NCI-H187 (cell line): ENCODE measurements around the gene RAB24.
"Not testable (repeated sequence)": the region's sequence is repeated elsewhere in the genome, so short reads cannot be mapped to it uniquely, and the experiment has no call there.

Experiments used
- DNase-seq, 2 experiments: peaks; one replicate each; lab custom pipeline; 2025; lab: John Stamatoyannopoulos, UW

The RAB24 gene

DNA sequence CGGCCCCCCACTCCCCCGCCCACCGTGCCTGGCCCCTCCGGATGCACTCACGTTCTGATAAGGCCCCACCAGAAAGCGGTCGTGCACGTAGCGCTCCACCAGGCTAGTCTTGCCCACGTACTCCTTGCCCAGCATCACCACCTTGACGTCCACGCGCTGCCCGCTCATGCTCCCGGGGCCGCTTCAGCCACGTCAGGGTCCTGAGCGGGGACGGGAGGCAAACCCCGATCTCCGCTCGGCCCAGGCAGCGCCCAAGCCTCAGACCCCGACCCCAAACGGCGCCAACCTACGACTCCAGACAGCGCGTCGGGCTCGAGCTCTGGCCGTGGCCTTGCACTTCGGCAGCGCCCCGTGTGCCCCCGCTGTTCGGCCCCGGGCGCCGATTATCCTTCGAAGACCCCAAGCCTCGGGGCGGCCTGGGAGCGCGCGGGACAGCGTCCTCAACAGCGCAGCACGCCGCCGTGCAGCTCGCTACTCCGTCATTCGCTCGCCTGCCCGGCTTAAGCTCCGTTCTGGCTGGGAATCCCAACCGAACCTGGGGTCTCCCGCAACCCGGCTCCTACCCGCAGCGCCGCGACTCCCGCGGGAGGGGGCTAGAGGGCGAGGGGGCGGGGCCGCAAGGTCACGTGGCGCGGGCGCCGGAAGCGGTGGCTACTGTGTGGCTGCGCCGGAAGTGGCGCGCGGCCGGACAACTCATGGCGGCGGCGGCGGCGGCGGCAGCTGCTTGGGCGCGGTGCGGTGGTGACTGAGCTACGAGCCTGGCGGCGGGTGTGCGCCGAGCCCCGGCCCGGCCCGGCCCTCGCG, at the start of gene RAB24, which contains the start of gene PRELID1:
Gene RAB24, minus strand, starts transcription at position 599 of the 804 bp plus-strand sequence. Its CDS starts 431 bp downstream, at position 168.
Gene PRELID1, plus strand, starts transcription at position 679 of the 804 bp plus-strand sequence. CDS start 187 bp downstream, outside the sequence.
- peak; percentile 32 to 67 for DNase-seq

DNA sequence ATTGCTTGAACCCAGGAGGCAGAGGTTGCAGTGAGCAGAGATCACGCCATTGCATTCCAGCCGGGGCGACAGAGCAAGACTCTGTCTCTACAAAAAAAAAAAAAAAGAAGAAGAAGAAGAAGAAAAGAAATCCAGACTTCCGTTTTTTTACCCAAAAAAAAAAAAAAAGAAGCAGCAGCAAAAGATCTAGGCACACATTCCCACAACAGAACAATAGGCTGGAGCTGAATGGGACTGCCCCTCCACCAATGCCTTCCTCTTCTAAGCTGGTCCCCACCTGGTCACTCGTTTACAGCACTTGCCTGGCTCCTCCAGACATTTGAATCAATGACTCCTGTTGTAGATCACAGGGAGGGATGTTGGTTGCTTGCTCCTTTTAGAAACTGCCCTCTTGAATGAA, 49.6 kb upstream of the RAB24 start:
- DNase-seq = no peak

DNA sequence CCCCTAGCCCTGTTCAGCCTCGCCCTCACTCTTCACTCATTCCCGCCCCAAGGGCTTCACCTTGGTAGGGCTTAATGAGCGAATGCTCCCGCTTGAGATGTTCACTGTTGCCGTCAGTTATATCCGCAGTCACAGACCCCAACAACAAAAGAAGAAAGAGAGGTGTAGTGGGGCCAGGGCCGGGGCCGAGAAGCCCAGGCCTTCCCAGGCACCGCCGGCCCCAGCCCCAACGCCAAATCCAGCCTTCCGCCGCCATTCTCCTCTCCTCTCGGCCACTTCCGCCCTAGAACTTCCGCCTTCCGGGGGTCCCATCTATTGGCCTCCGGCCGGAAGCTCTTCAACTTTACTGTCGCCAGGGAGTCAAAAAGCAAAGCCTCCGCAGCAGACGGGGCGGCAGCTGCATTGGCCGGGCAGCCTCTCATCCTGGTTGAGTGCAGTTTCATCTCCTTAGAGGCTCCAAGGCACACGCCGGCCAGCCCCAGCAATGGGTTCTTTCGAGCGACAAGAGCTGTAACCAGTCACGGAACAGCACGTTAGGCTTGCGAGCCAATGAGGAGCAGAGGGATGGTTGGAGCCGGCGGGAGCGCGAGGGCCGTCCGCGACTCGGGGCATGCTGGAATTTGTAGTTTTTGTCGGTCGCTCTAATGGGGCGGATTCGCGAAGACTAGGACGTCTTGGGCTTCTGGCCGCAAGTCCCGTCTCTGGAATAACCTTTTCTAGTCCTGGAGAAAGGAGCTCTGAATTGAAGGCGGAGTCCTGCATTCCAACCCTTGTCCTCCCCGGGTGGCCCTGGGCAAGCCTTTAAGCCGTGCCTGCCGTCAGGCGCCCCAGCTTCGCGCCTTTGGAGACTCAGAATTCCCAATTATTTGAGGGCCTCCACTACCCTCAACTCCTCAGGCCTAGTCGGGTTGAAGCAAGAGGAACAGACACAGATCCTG, 48.1 kb upstream of the RAB24 start, which contains the start of gene LMAN2:
Gene LMAN2, minus strand, starts transcription at position 277 of the 938 bp plus-strand sequence. Its CDS starts 21 bp downstream, at position 256.
- DNase-seq = peak; percentile 72 to 88

DNA sequence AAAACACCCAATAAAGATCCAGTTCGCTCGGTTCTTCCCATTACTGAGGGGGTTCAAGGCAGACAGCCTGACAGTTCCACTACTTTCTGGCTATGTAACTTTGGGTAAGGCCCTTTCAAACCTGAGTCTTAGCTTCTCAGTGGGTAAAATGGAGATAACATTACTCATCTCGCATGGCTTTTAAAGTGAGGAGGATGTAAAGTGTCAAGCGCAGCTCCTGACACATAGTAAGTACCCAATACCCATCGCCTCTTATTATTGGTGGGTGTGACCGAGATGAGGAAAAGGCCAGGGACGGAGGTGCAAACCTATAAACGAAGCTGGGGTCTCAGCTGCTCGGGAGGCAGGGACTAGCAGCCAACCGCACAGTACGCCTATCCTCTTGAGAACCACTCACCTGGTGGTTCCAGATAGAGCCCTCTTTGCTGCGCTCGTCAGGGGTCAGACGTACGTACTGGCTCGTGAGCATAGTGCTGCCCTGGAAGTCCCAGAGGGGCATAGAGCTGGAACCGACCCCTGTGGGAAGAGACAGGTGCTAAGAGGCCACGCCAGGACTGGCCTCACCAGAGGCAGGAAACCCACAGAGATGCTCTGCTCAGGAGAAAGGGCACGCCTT, 47.4 kb upstream of the RAB24 start:
- no peak for DNase-seq

DNA sequence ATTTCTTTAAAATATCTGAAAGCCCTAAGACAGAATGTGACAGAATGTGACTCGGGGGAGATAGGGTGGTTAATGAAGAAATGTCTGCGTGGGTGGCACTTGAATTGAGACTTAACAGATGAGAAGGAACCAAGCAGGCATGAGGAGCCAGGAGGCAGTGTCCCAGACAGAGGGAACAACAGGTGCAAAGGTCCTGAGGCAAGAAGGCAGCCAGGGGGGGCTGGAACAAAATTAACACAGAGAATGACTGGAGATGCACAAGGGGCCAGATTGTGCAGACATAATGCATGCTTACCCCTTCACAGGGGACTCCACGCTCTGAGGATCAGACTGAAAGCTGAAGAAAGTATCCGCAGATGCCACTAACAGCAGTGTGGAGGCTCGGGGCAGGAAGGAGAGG, 46.2 kb upstream of the RAB24 start:
- DNase-seq = no peak

DNA sequence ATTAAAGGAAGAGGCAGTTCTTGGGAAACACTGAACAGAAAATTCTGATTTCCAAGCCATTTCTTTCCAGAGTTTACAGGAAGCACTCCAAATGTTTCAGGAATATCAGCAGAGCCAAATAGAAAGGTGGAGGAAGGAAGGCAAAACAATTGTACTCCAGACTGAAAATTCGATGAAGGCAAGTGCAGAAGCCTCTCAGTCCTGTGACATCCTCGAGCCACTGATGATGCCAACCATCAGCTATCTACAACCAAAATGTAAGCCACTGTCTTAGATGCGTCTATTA, 45.8 kb upstream of the RAB24 start:
- DNase-seq = no peak

DNA sequence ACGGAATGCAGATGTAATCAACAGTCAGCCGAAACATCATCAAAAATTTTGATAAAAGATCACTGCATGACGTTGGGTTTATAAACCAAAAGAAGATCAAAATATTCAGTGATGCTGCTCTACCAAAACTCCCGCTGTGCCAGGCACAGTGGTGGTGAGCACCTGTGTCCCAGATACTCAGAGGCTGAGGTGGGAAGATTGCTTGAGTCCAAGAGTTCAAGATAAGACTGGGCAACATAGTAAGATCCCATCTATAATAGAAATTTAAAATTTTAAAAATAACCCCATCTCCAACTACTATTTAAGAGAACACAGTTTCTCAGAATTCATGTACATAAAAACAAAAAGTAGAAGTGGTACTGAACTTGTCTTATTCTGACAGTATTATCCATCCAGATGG, 44.2 kb upstream of the RAB24 start:
- DNase-seq = no peak

DNA sequence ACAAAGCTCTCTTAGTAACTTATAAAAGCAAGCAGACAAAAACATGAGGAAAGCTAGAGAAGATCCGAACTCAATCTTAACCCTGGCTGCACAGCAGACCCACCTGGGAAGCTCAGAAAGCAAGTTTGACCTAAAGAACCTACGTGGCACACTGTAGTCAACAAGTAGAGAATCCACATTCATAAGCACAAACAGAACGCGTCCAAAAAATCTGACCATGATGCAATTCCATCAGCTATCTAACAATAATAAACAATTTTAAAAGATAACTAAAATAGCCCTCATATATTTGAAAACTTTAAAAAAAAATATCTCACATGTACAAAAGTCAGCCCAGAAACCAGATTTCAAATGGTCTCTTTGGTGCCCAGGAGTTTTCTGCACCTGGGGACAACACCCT, 43.3 kb upstream of the RAB24 start:
- no peak for DNase-seq

DNA sequence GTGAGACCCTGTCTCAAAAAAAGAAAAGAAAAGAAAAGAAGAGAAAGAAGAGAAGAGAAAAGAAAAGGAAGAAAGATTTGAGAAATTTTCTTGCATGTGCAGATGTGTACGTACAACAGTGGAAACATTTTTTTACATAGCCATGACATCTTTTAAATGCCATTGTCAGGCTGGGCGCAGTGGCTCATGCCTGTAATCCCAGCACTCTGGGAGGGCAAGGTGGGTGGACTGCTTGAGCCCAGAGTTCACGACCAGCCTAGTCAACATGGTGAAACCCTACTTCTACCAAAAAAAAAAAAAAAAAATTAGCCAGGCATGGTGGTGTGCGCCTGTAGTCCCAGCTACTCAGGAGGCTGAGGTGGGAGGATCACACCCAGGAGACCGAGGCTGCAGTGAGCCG, 41.4 kb upstream of the RAB24 start:
- no peak for DNase-seq

DNA sequence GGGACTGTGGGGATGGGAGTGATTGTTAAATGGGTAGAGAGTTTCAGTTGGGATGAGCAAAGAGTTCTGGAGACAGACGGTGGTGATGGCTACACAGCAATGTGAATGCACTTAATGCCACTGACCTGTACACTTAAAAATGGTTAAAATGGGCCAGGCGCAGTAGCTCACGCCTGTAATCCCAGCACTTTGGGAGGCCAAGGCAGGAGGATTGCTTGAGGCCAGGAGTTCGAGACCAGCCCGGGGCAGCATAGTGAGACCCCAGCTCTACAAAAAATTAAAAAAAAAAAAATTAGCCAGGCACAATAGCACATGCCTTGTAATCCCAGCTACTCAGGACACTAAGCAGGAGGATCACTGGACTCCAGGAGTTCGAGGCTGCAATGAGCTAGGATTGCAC, 40.3 kb upstream of the RAB24 start:
- no peak for DNase-seq

DNA sequence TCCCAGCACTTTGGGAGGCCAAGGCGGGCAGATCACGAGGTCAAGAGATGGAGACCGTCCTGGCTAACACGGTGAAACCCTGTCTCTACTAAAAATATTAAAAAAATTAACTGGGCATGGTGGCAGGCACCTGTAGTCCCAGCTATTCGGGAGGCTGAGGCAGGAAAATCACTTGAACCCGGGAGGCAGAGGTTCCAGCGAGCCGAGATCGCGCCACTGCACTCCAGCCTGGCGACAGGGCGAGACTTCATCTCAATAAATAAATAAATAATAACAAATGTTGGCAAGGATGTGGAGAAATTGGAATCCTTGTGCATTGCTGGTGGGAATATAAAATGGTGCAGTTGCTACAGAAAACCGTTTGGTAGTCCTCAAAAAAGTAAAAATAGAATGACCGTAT, 39.5 kb upstream of the RAB24 start:
- not testable (repeated sequence) for DNase-seq

DNA sequence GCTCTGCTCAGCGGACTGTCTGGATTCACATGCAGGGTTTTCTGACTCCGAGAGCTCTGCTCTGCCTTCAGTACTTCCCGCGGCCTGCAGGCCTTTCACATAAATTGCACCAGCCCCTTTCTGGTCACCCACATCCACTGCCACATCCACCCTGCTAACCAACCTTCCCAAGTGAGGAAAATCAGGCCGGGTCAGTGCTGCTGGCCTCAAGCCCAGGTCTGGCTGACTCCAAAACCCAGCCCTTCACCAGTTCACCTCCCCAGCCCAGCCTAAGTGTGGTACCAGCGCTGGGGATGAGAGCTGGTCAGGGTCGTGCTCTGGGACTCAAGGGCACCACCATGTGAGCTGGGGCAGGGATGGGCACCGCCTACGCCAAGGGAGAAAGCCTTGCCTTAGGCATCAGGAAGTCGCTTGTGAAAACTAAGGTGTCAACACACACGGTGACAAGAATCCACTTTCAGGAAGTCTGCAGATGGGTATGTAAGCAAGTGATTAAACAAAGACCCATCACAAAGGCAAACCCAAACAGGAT, 35.7 kb upstream of the RAB24 start:
- no peak for DNase-seq

DNA sequence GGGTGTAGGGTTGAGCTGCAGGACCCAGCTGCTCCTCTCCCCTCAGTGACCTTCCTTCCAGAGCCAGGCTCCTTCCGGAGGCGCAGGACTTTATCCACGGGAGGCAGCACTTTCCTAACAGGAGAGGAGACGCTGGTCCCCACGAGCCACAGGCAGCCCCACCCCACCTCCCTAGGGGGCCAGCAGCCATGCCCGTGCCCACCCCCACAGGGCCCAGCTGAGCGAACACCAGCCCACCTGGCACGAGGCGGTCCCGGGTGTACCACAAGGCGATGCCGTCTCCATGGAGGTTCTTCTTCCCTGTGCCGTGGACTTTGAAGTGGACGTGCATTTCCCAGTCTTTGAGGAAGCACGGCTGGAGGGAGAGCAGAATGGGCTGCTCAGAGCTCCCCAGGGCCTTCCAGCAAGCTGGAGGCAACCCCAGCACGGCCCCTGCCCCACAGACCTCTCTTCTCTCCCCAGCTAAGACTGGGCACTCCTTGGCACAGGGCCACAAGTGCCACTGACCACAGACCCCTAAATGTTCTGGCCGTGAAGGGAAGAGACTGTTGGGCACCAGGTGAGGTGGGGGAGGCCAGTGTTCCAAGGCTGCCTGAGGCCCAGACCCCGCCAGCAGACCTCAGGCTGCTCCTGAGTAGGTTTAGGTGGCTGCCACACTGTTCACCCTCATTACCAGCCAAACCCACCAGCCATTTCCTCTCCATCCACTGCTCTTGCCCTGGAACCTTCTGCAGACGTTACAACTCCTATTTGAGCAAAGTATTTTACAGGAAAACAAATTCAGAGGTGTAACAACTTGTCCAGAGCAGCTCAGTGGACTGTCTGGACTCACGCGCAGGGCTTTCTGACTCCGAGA, 35.0 kb upstream of the RAB24 start:
- DNase-seq = no peak

DNA sequence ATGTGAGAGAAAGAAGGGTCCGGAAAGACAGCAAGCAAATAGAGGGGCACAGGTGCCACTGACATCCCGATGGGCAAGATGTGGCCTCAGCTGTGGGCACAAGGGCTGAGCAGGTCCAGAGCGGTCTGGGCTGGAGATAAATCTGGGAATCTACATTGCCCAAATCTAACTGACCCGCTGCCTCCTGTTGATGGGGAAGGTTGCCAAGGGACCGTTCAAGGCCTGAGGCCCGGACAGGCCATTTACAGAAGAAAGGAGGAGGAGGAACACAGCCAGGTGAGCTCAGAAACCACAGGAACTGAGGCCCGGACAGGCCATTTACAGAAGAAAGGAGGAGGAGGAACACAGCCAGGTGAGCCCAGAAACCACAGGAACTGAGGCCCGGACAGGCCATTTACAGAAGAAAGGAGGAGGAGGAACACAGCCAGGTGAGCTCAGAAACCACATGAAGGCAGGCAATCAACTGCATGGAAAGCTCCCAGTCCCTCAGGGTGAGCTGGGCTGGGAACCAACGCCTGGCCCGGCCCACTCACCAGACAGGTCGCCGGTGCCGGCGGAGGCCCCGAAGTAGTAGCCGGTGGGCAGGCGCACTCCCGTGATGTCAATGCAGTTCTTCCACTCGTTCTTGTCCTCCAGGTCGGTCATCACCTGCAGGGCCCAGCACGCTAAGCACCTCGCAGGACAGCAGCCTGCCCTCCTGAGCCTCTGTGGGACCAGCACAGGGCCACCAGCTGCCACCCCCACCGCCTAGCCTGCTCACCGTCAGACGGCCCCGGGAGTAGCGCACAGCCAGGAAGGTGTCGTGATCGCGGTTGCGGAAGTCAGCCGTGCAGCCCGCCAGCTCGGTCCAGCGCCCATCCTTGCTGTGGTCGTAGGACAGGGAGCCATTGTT, 33.3 kb upstream of the RAB24 start:
- DNase-seq = no peak

DNA sequence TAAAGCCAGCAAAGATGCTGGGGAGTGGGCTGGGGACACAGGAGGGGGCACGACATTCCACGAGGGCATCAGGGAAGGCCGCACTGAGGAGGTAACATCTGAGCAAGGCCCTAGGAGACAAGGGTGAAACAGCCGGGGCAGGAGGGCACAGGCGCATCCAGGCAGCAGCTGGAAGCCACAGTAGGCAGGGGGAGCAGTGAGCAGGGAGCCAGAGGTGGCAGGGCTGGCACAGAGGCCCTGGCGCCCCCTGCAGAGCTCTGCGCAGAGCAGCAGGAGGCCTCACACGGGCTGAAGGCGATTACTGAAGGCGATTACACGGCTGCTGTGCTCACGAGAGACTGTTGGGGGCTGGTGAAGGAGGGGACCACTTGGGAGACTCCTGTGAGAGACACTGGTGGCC, 32.6 kb upstream of the RAB24 start:
- no peak for DNase-seq

DNA sequence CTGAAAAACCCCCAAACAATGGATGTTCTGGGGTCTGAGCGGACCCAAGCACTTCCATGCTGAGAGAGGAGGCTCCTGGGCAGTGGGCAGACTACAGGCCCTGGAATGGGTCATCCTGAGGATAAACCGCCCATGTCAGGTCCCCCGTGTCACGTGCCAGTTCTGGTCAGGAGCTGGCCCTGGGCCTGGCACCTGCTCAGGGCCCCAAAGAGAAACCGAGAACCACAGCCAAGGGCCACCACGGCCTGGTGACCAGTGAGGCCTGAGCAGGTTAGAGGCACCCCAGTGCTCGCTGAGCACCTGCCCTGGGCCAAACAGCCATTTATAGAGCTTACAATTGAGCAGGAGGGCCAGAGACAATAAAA, 32.2 kb upstream of the RAB24 start:
- no peak for DNase-seq

DNA sequence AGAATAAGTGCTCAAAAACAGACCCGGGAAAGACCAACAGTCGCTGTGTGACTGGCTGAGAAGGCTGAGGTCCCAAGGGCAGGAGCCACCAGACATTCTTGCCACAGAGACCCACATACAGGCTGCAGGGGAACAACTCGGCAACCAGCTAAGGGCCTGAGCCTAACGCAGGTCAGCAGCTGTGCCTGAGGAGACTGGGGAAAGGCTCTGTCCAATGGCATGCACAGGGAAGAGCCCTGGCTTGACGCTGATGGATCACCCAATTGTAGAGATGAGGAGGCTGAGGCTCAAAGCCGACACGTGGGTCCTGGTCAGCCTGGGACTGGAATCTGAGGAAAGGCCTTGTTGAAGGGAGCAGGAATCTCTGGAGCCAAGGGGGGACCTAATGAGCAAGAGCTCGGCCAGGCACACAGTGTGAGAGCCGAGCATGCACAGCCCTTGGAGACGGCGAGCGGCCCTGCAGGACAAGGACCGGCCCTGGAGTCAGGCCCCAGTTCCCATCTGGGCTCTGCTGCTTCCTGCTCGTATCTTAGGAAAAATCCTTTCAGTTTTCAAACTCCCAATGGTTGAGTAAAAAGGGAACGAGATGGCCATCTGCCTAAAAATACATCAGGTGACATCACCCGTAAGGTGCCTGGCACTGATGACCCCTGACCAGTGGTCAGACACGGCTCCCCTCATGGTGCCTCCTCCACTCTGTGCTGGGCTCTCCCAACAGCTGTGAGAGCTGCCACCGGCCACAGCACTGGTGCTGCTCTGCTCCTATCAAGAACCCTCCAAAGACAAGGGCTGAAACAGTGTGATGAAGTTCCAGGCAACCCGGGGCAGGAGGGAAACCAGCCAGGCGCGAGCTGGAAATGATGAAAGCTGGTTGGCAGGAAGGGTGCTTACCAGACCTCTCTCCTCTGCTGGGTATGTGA, 31.5 kb upstream of the RAB24 start:
- no peak for DNase-seq

DNA sequence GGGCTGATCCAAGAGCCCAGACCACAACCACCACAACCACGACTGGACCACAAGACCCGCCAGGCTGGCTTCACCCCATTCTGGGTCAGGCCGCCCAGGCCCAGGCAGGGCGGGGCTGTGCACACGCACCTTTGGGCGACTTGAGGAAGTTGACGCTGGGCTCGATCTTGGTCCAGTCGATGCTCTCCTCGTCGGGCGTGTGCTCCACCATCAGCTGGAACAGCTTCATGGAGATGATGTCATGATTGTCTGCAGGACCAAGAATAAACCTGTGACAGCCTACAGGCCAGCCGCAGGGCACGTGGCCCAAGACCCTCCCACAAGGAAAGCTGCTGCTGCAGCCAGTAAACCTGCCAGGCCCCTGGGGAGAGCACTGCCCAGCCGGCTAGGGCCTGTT, 30.6 kb upstream of the RAB24 start:
- DNase-seq = no peak

DNA sequence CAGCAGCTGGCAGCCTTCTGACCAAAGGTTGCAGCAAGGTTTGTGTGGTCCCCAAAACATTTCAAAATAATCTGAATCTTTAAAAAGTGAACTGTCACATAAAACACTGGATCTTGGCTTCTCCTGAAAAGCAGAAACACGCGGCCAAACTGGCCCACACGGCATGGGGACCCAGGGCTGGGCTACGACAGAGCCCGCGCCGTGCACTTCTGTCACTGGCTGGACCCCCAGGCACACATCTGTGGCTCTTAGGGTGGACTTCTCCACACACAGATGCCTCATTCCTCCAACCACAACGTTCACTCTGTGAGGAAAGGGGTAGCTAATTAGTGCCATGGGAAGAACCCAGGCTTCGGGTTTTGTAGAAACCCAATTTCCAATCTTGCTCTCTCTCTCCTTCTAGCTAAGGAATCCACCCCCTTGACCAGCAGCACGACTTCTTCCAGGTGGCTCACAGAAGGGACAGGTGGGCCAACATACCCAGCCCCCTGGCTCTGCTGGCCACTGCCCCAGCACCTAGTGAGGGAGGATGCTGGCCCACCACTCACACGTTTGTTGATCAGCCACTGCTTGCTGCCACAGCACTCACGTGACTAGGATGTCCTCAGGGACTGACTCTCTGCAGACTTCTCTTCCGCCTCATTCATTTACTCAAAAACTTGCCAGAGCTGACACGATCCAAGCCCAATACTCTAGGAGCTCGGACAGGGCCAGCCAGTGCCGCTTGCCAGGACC, 30.1 kb upstream of the RAB24 start:
- DNase-seq = no peak
